Bronchial epithelial cell (primary cell): ENCODE results near the gene SSBP3. TPM values are rescaled to one million over a fixed set of nuclear protein-coding genes. Genes with fewer than 3 reads are reported as not detected.
A peak's percentile ranks its signal among the peaks of the same experiment; 100 is the strongest.

Source experiments
- DNase-seq: peaks from one replicate; pipeline ENCODE4 v3.0.0-alpha.2; 2010; ENCODE audit warnings: low read depth
- FAIRE-seq: peaks from 2 replicates; lab custom pipeline; 2011; peaks lifted over from hg19 to GRCh38; lab: Jason Lieb, UNC
- H3K27me3 ChIP-seq: 2 replicates; pipeline ENCODE4 v1.5.1; 2011; ENCODE audit warnings: low read length; ENCODE audit not compliant: control insufficient read depth, insufficient read depth
- H3K36me3 ChIP-seq: 2 replicates; pipeline ENCODE4 v1.5.1; 2011; ENCODE audit warnings: low read length; ENCODE audit not compliant: control insufficient read depth, insufficient read depth
- H3K4me3 ChIP-seq: 2 replicates; pipeline ENCODE4 v1.5.1; 2011; ENCODE audit warnings: mild to moderate bottlenecking, low read depth, low read length, control low read depth
- total RNA-seq: library from RNA; depleted of rRNA; stranded (reverse); fragments of >200 nt; gene quantifications from 2 replicates; pipeline ENCODE4 v1.2.1, GENCODE V29; 2014
- TF ChIP-seq, protein P1 (sequence below): IDR thresholded peaks from 2 replicates; pipeline ENCODE4 v1.5.1; 2011; ENCODE audit warnings: mild to moderate bottlenecking, moderate library complexity, low read length, control low read depth, inconsistent platforms; ENCODE audit not compliant: insufficient read depth, severe bottlenecking

The SSBP3 gene
- total RNA-seq, 1 donor from 2014 or later = 3.7 TPM

DNA sequence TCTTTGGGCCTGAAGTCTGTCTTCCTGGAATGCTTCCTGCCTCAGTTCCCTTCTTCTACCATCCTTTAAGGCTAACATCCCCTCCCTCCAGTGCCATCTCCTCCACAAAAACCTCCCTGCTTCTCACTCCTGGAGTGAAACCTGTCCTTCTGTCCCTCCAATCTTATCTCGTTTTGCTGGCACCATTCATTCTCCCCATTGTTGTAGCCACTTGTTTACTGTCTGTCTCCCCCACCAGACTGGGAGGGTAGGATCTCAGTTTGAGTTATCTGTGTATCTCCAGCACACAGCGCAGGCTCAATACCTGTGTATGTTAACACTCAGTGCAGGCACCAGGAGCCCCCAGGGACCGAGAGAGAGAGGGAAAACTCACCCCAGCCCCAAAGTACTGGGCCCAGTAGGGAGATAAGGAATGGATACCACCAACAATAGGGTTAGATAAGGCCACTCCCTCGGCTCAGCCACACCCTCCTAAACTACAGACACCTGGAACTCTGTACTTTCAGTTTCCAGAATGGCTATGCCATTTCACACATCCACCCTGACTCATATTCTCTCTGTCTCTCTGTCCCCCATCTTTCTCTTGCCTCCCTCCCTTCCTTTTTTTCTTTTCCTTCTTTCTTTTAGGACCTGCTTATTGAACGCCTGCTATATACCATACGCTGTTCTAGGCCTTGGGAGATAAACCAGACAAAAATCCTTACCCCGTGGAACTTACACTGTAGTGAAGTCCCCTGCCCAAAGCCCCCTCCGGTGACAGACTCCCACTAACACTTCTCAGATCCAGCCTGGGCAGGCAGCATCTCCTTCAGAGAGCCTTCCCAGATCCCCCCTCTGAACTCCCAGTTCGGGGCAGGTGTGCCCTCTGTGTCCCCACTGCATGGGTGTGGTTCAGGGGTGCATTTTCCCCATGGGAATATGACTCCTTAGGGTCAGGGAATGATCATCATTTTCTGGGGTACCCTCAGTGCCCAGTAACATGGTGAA, 3.3 kb upstream of the SSBP3 start:
- Histone ChIP-seq H3K36me3 (no peaks in the 10 kb centered on the region), H3K27me3 (no peaks in the 10 kb centered on the region), H3K4me3 (no peak overlapping the region)
- no peak for DNase-seq
- TF ChIP-seq, protein P1, sequence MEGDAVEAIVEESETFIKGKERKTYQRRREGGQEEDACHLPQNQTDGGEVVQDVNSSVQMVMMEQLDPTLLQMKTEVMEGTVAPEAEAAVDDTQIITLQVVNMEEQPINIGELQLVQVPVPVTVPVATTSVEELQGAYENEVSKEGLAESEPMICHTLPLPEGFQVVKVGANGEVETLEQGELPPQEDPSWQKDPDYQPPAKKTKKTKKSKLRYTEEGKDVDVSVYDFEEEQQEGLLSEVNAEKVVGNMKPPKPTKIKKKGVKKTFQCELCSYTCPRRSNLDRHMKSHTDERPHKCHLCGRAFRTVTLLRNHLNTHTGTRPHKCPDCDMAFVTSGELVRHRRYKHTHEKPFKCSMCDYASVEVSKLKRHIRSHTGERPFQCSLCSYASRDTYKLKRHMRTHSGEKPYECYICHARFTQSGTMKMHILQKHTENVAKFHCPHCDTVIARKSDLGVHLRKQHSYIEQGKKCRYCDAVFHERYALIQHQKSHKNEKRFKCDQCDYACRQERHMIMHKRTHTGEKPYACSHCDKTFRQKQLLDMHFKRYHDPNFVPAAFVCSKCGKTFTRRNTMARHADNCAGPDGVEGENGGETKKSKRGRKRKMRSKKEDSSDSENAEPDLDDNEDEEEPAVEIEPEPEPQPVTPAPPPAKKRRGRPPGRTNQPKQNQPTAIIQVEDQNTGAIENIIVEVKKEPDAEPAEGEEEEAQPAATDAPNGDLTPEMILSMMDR = no peak
- no peak for FAIRE-seq

DNA sequence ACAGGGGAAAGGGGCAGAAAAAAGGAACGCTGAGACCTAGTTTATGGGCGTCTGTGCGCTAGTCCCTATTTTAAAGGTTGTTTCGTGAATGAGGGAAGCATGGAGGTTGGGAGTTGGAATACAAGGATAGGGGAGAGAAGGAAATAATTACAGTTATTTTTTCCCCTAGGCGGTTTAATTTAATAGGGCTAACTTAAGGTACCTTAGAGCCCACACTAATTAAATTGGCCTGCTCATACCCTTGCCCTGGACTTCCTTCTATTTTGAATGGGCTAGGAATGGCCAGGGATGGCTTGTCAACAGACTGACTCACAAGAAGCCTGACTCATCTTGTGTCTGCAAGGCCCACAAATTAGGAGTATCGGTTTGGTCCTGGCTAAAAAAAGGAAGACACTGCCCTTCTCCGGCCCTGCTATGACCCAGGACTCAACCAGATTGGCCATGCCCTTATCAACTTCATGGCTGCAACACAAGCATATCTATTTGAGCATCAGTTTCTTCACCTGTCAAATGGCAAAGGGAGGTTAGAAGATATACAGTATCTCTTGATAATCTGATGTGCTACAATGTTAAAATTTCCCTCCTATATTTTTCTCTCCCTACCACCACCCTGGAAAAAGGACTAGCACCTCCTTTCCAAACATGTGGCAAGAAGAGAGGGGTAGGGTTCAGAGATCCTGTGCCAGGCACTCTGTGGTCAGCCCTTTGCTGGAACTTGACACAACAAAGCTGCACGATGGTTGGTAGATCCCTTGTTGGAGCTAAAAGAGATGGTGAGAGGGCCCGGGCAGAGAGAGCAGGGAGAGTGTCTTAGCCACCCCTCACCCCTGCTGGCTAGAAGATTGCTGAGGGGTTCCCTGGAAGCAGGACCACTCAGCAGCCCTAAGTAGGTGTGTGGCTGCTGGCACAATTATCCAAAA, 2.2 kb upstream of the SSBP3 start:
- peak; percentile 92 for DNase-seq
- TF ChIP-seq, protein P1 = no peak
- no peaks in the 10 kb centered on the region for H3K36me3 ChIP-seq
- H3K4me3 ChIP-seq = no peak overlapping the region
- no peak for FAIRE-seq
- H3K27me3 ChIP-seq = no peaks in the 10 kb centered on the region

DNA sequence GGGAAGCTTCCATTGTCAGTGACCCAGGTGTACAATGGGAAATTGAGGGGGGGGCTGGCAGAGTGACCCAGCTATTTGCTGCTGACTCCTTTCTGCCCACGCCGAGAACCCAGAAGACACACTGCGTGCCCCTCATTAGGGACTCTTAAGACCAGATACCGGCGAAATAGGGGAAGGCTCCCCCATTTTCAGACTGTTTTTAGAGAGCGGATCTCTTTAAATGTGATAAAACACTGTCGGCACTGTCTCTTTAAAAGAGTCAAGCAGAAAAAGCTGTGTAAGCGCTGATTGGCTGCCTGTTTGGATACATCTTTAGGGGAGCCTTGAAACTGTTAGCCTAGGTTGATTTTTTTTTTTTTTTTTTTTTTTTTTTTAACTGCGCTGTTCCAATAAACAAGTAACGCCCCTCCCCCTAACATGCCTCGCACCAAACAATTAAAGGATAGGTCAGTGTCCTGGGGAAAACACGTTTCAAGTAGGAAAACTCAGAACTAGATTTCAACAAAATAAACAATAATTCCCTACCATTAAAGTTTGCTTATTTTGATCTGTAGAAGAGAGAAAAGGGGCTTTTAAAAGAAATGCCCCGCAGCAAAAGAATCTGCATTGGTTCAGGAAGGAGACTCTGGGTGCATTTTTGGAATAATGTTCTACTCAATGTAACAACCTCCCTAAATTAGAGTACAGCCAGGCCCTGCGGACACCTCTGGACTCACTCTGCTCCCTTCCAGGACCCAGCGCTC, 1.4 kb upstream of the SSBP3 start:
- TF ChIP-seq, protein P1 = no peak
- DNase-seq (peak; percentile 89), FAIRE-seq (no peak)
- Histone ChIP-seq H3K36me3 (no peaks in the 10 kb centered on the region), H3K4me3 (peak overlapping the region; percentile 62), H3K27me3 (no peaks in the 10 kb centered on the region)

DNA sequence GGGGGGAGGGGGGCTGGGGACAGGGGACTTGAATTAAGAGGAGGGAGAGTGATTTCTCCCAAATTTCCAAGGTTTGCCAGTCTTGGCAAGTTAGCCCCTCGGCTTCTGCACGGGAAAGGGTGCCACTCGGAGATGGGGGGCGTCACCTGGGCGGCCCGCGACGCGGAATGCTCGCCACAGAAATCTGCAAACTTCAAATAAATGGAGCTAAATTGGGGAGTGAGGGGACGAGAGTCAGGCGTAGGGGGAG, 885 bp upstream of the SSBP3 start:
- Histone ChIP-seq H3K36me3 (no peaks in the 10 kb centered on the region), H3K27me3 (no peaks in the 10 kb centered on the region), H3K4me3 (peak overlapping the region; percentile 62)
- TF ChIP-seq, protein P1 = no peak
- FAIRE-seq (no peak), DNase-seq (no peak)

DNA sequence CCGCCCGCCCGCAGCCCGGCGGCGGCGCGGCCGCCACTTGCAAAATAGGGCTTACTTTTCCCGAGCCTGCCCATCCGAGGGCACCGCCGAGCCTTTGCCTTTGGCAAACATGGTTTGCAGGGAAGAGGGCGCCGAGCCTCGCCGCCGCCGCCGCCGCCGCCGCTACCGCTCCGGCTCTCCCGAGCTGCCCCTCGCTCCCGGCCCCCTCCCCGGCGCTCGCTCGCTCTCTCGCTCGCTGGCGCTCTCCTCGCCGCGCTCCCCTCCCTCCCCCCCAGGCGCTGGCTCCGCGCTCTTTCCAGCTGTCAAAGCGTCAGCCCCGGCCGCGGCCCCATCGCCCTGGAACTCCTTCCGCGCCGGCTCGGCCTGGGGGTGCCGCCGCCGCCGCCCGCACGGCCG, 298 bp downstream of the SSBP3 start:
- Histone ChIP-seq H3K36me3 (no peaks in the 10 kb centered on the region), H3K4me3 (peak overlapping the region; percentile 51), H3K27me3 (no peaks in the 10 kb centered on the region)
- DNase-seq (no peak), FAIRE-seq (no peak)
- TF ChIP-seq, protein P1 = no peak
